IPS-18a (cell line): Measurements from ENCODE around the gene AWAT1.
"Not testable (repeated sequence)": the region's sequence is repeated elsewhere in the genome, so short reads cannot be mapped to it uniquely, and the experiment has no call there.

ENCODE experiments used
- H3K27ac ChIP-seq: one replicate; pipeline ENCODE4 v1.5.1; 2013; ENCODE audit warnings: low read length
- H3K27me3 ChIP-seq: one replicate; pipeline ENCODE4 v1.6.1; 2013; ENCODE audit warnings: mild to moderate bottlenecking, low read length; ENCODE audit not compliant: control insufficient read depth, insufficient read depth
- H3K36me3 ChIP-seq: one replicate; pipeline ENCODE4 v1.6.1; 2013; ENCODE audit warnings: low read depth, low read length; ENCODE audit not compliant: control insufficient read depth
- H3K4me1 ChIP-seq: one replicate; pipeline ENCODE4 v1.6.1; 2013; ENCODE audit warnings: low read depth, low read length; ENCODE audit not compliant: control insufficient read depth
- H3K4me3 ChIP-seq: one replicate; pipeline ENCODE4 v1.5.1; 2013; ENCODE audit warnings: low read length
- H3K9ac ChIP-seq: one replicate; pipeline ENCODE4 v1.6.1; 2013; ENCODE audit warnings: mild to moderate bottlenecking, low read length, moderate library complexity
- H3K9me3 ChIP-seq: one replicate; pipeline ENCODE4 v1.6.1; 2013; ENCODE audit warnings: low read depth, low read length; ENCODE audit not compliant: control insufficient read depth

The AWAT1 gene

GRCh38 chrX:70234355-70234754 is at the start of gene AWAT1:
Gene AWAT1 (plus strand): TSS chrX:70234655. CDS start chrX:70234696, 41 bp downstream.
- Histone ChIP-seq H3K27me3 (no peaks in the 10 kb centered on the region), H3K4me3 (no peak within 1 kb of the TSS), H3K27ac (no peak within 1 kb of the TSS), H3K36me3 (no peaks in the 10 kb centered on the region), H3K9me3 (peaks cover 10% of the 10 kb centered on the region), H3K4me1 (no peaks in the 10 kb centered on the region), H3K9ac (no peak within 1 kb of the TSS)

GRCh38 chrX:70190225-70190624 is 44.2 kb upstream of the AWAT1 start:
- no peaks in the 10 kb centered on the region for H3K36me3 ChIP-seq
- H3K27ac ChIP-seq: no peak overlapping the region
- no peaks in the 10 kb centered on the region for H3K4me1 ChIP-seq
- no peak overlapping the region for H3K9ac ChIP-seq
- H3K27me3 ChIP-seq: no peaks in the 10 kb centered on the region
- peaks cover 27% of the 10 kb centered on the region for H3K9me3 ChIP-seq
- H3K4me3 ChIP-seq: no peak overlapping the region

DNA sequence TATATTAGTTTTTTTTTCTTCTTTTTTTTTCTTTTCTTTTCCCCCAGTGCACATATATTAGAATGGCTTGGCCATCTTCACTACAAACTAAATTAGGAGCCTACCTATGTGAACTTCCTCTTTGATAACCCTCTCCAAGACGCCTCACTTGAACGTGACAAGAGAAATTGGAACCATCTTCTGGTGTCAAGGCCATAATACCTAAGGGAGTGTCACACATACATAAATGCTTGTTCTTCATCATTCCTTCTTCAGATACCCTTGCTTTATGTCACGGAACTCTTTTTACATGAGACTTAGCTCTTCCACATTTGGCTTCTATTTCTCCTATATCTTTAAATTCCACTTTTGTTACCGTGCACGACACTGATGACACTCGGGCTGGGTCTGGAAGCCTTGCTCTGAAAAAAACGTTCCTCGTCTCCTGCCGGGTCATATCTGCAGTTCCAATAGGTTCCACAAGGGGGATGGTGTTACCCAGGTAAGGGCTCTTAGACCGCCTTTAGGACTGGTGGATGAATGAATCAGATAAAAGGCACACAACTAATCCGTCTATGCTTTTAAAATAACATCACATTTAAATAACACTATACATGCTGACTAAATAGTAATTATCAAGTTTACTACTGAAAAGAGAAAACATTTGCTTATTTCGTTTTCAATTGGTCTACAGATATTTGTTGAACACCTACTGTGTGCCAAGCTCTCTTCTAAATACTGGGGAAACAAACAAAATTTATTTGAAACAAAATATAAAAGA is 37.3 kb upstream of the AWAT1 start:
- no peak overlapping the region for H3K9ac ChIP-seq
- no peaks in the 10 kb centered on the region for H3K27me3 ChIP-seq
- no peak overlapping the region for H3K4me3 ChIP-seq
- peaks cover 20% of the 10 kb centered on the region for H3K9me3 ChIP-seq
- no peaks in the 10 kb centered on the region for H3K4me1 ChIP-seq
- H3K27ac ChIP-seq: no peak overlapping the region
- no peaks in the 10 kb centered on the region for H3K36me3 ChIP-seq

- Histone ChIP-seq H3K4me1 (no peaks in the 10 kb centered on the region), H3K27me3 (no peaks in the 10 kb centered on the region), H3K9me3 (peaks cover 4% of the 10 kb centered on the region), H3K27ac (no peak overlapping the region), H3K9ac (no peak overlapping the region), H3K4me3 (no peak overlapping the region), H3K36me3 (no peaks in the 10 kb centered on the region)
Observed at GRCh38 chrX:70201732-70202131, 32.7 kb upstream of the AWAT1 start.

GRCh38 chrX:70208479-70208878 is 26.0 kb upstream of the AWAT1 start:
- H3K36me3 ChIP-seq: no peaks in the 10 kb centered on the region
- H3K27me3 ChIP-seq: no peaks in the 10 kb centered on the region
- H3K4me3 ChIP-seq: no peak overlapping the region
- no peak overlapping the region for H3K9ac ChIP-seq
- H3K4me1 ChIP-seq: no peaks in the 10 kb centered on the region
- H3K9me3 ChIP-seq: peaks cover 8% of the 10 kb centered on the region
- H3K27ac ChIP-seq: no peak overlapping the region

DNA sequence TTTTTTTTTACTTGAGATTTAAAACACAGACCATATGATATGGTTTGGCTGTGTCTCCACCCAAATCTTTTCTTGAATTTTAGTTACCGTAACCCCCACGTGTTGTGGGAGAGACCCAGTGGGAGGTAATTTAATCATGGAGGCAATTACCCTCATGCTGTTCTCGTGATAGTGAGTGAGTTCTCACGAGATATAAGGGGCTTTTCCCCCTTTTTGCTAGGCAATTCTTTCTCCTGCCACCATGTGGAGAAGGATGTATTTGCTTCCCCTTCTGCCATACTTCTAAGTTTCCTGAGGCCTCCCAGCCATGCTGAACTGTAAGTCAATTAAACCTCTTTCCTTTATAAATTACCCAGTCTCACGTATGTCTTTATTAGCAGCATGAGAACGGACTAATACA is 24.9 kb upstream of the AWAT1 start:
- not testable (repeated sequence) for H3K4me3 ChIP-seq, H3K36me3 ChIP-seq, H3K9ac ChIP-seq, H3K4me1 ChIP-seq, H3K27me3 ChIP-seq, H3K27ac ChIP-seq, H3K9me3 ChIP-seq

DNA sequence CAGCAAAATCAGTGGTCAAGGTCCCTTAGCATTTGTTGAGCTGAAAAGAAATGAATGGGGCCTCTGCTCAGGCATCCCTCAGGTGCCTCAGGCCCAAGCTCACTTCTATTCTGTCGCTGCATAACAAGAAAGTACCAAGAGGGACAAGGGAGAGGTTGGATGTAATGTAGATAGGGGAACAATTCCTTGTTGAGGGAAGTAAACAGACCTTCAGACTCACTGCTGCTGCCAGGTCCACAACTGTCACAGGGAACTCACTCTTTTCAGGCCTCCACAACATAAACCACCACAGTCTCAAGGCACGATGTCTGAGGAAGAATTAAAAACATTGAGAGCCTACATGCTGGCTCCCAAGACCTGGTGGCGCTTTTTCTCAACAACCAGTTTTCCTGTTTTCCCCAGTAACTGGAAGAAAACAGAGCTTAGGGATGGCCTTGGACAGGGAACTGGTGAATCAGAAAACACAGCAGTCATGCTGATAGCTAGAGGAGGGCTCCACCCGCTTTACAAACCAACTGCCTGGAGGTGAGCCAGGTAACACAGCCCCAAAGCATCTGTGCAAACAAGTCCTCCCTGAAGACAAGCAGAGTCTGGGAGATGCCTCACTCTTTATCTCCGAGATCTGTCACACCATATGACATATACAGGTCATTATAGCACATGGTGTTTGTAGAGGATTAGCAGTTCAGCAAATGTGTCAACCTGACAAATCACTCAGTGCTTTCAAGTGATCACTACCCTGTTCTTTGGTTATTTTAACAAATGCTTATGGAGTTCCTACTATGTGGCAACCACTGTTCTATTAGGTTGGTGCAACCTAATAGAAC is 14.3 kb upstream of the AWAT1 start:
- H3K27ac ChIP-seq: no peak overlapping the region
- H3K4me3 ChIP-seq: no peak overlapping the region
- H3K9me3 ChIP-seq: peaks cover 14% of the 10 kb centered on the region
- no peak overlapping the region for H3K9ac ChIP-seq
- no peaks in the 10 kb centered on the region for H3K4me1 ChIP-seq
- H3K36me3 ChIP-seq: no peaks in the 10 kb centered on the region
- no peaks in the 10 kb centered on the region for H3K27me3 ChIP-seq

DNA sequence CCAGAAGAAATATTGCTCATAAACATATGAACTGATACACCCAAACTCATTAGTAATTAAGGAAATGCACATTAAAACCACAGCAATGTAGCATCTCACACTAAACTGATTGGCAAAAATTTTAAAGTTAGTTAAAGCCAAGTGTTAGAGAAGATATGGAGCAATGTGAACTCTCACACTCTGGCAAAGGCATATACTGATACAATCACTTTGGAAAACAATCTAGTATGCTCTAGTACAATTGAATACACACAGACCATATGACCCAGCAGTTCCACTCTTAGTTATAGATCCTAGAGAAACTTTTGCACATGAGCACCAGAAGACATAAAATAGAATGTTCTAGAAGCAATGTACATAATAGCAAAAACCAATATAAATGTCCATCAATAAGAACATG is 8.4 kb upstream of the AWAT1 start:
- Histone ChIP-seq H3K9me3 (peaks cover 22% of the 10 kb centered on the region), H3K4me1 (no peaks in the 10 kb centered on the region)

DNA sequence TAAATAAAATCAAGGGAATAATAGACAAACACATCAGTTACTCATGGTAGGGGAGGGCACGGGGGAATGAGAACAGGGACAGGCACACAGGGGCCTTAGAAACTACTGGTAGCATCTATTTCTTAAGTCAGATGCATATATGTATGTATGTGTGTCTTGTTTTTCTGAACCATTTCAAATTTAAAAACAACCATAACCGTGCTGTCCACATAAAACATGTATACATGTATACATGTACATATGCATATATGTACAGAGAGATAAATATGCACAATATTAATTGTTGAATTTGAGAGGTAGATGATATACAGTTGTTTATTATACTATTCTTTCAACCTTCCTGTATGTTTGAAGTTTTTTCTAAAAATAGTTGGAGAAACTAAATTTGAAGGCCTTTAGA is 7.8 kb upstream of the AWAT1 start:
- H3K9ac ChIP-seq: no peak overlapping the region
- H3K4me1 ChIP-seq: no peaks in the 10 kb centered on the region
- no peaks in the 10 kb centered on the region for H3K27me3 ChIP-seq
- H3K4me3 ChIP-seq: no peak overlapping the region
- H3K27ac ChIP-seq: no peak overlapping the region
- H3K36me3 ChIP-seq: no peaks in the 10 kb centered on the region
- peaks cover 22% of the 10 kb centered on the region for H3K9me3 ChIP-seq

More for the DNA sequence above, 8.4 kb upstream of the AWAT1 start:
- Histone ChIP-seq H3K9ac (no peak overlapping the region), H3K36me3 (no peaks in the 10 kb centered on the region), H3K4me3 (no peak overlapping the region), H3K27me3 (no peaks in the 10 kb centered on the region), H3K27ac (no peak overlapping the region)

DNA sequence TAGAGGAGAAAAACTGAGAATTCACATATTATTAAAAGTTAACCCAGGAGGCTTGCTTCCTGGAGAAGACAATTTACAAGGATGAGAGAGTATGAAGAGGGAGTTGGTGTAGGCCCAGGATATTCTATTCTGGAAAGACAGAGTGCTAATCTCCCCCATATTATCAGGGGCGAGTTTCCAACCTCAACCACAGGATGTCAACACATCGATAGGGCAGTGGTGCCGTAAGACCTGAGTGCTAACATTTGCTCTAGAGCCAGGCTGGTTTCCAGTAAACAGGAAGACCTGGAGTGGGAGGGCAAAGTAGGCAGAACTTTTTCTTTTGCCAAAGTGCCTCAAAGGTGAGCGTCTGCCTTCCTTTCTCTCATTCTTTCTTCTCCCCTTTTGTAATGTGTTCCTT is 2.8 kb upstream of the AWAT1 start:
- Histone ChIP-seq H3K9ac (no peak overlapping the region), H3K9me3 (peaks cover 18% of the 10 kb centered on the region), H3K27ac (no peak overlapping the region), H3K27me3 (no peaks in the 10 kb centered on the region), H3K4me1 (no peaks in the 10 kb centered on the region), H3K4me3 (no peak overlapping the region), H3K36me3 (no peaks in the 10 kb centered on the region)

DNA sequence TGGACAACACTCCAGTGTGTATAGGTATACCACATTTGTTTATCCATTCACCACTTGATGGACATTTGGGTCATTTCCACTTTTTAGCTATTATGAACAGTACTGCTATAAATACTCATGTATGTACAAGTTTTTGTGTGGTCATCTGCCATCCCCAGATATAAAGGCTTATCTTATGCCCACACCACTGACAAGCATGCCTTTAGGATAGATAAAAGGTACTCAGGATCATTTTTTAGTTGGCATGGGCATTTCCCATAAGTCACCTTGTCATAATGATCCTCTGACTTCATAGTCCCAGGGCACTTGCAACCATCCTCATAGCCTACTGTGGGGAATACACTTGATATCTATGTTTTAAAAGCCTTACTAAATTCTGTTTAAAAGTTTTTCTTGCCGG is 6.3 kb downstream of the AWAT1 start:
- no peak overlapping the region for H3K9ac ChIP-seq
- no peaks in the 10 kb centered on the region for H3K27me3 ChIP-seq
- no peaks in the 10 kb centered on the region for H3K36me3 ChIP-seq
- H3K27ac ChIP-seq: no peak overlapping the region
- H3K9me3 ChIP-seq: peaks cover 10% of the 10 kb centered on the region
- no peak overlapping the region for H3K4me3 ChIP-seq
- peaks cover 2% of the 10 kb centered on the region for H3K4me1 ChIP-seq

GRCh38 chrX:70241501-70241900 is 7.0 kb downstream of the AWAT1 start:
- Histone ChIP-seq H3K4me1 (peaks cover 2% of the 10 kb centered on the region), H3K27me3 (no peaks in the 10 kb centered on the region), H3K36me3 (no peaks in the 10 kb centered on the region), H3K4me3 (no peak overlapping the region), H3K9ac (no peak overlapping the region), H3K9me3 (peaks cover 10% of the 10 kb centered on the region), H3K27ac (no peak overlapping the region)
